ENCODE results near the gene RBKS.

Gene RBKS

DNA sequence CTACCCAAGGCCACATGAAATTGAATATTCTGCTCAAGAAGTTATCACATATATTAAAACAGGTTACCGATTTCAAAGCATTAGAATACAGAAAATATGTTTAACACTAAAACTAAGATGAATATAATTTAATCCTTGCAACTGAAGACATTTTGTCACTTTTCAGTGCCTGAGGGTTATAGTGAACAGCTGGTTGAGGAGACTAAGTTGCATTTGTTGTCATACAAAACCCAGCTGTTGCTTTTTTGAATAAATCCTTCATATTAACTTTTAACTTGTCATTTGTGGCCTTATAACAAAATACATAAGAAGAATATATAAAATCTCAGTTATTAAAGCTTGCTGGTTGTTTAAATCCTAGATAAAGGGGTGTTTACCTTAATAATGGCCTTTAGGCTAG, 37.5 kb downstream of the RBKS start:
- no peaks in the 10 kb centered on the region for H3K9me3 Mint-ChIP-seq
- no peaks in the 10 kb centered on the region for H3K27me3 Mint-ChIP-seq
- ATAC-seq (ENCODE audit: low read depth) = no peak
- H3K4me3 Mint-ChIP-seq = no peak overlapping the region
- no peak overlapping the region for H3K27ac Mint-ChIP-seq
- DNase-seq (ENCODE audit: low spot score in 2 of 2) = no peak
- peaks cover 9% of the 10 kb centered on the region for H3K36me3 Mint-ChIP-seq
- H3K4me1 Mint-ChIP-seq = no peaks in the 10 kb centered on the region

GRCh38 chr2:27849558-27850205, 40.5 kb downstream of the RBKS start:
- ATAC-seq (ENCODE audit: low read depth) = no peak
- Mint-ChIP-seq H3K9me3 (no peaks in the 10 kb centered on the region), H3K27ac (no peak overlapping the region), H3K27me3 (no peaks in the 10 kb centered on the region), H3K36me3 (peaks cover 3% of the 10 kb centered on the region), H3K4me1 (no peaks in the 10 kb centered on the region), H3K4me3 (no peak overlapping the region)
- no peak for DNase-seq (ENCODE audit: low spot score in 2 of 2)

DNA sequence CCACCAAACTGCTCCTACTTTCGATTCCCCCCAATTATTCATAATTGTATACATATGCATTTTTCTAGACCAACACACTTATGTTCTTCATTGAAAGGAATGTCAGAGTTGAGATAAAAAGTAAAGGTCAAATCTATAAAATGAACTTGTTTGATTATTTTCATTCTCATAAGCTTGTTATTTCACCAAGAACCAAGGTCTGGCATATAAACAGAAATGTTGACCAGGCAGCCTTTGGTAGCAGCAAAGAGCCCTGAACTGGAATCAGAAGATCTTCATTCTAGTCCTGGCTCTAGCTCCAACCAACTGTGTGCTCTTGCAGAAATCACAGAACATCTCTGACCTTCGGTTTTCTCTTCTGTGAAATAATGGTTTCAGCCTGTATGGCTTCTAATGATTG, 42.9 kb downstream of the RBKS start:
- no peak overlapping the region for H3K27ac Mint-ChIP-seq
- H3K9me3 Mint-ChIP-seq = no peaks in the 10 kb centered on the region
- DNase-seq (ENCODE audit: low spot score in 2 of 2) (no peak), ATAC-seq (ENCODE audit: low read depth) (no peak)
- no peak overlapping the region for H3K4me3 Mint-ChIP-seq
- H3K4me1 Mint-ChIP-seq = no peaks in the 10 kb centered on the region
- H3K27me3 Mint-ChIP-seq = no peaks in the 10 kb centered on the region
- peaks cover 3% of the 10 kb centered on the region for H3K36me3 Mint-ChIP-seq

- no peaks in the 10 kb centered on the region for H3K4me1 Mint-ChIP-seq
- no peak overlapping the region for H3K4me3 Mint-ChIP-seq
- H3K36me3 Mint-ChIP-seq = peaks cover 2% of the 10 kb centered on the region
- no peaks in the 10 kb centered on the region for H3K9me3 Mint-ChIP-seq
- DNase-seq (ENCODE audit: low spot score in 2 of 2) = no peak
- H3K27ac Mint-ChIP-seq = no peak overlapping the region
- no peak for ATAC-seq (ENCODE audit: low read depth)
- no peaks in the 10 kb centered on the region for H3K27me3 Mint-ChIP-seq
Measured at GRCh38 chr2:27844821-27845255, 45.3 kb downstream of the RBKS start.

DNA sequence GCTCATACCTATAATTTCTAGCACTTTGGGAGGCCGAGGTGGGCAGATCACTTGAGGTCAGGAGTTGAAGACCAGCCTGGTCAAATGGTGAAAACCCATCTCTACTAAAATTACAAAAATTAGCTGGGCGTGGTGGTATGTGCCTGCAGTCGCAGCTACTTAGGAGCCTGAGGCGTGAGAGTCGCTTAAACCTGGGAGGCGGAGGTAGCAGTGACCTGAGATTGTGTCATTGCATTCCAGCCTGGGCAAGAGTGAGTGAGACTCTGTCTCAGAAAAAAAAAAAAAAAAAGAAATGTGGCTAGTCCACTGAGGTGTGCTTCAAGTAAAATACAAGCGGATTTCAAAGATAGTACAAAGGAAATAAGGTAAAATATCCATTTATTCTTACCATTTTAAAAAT, 46.2 kb downstream of the RBKS start:
- H3K27me3 Mint-ChIP-seq = no peaks in the 10 kb centered on the region
- peaks cover 1% of the 10 kb centered on the region for H3K36me3 Mint-ChIP-seq
- DNase-seq (ENCODE audit: low spot score in 2 of 2) (no peak), ATAC-seq (ENCODE audit: low read depth) (no peak)
- H3K4me3 Mint-ChIP-seq = no peak overlapping the region
- H3K4me1 Mint-ChIP-seq = no peaks in the 10 kb centered on the region
- no peaks in the 10 kb centered on the region for H3K9me3 Mint-ChIP-seq
- H3K27ac Mint-ChIP-seq = no peak overlapping the region

- DNase-seq (ENCODE audit: low spot score in 2 of 2) (no peak), ATAC-seq (ENCODE audit: low read depth) (no peak)
- Mint-ChIP-seq H3K4me1 (no peaks in the 10 kb centered on the region), H3K27me3 (no peaks in the 10 kb centered on the region), H3K36me3 (peaks cover 1% of the 10 kb centered on the region), H3K4me3 (no peak overlapping the region), H3K9me3 (no peaks in the 10 kb centered on the region), H3K27ac (no peak overlapping the region)
Measured at GRCh38 chr2:27842894-27843293, 47.3 kb downstream of the RBKS start.

GRCh38 chr2:27839022-27839618, 51.1 kb downstream of the RBKS start:
- H3K27me3 Mint-ChIP-seq = no peaks in the 10 kb centered on the region
- ATAC-seq (ENCODE audit: low read depth) = no peak
- H3K27ac Mint-ChIP-seq = no peak overlapping the region
- peaks cover 9% of the 10 kb centered on the region for H3K36me3 Mint-ChIP-seq
- no peaks in the 10 kb centered on the region for H3K9me3 Mint-ChIP-seq
- DNase-seq (ENCODE audit: low spot score in 2 of 2) = no peak
- no peak overlapping the region for H3K4me3 Mint-ChIP-seq
- no peaks in the 10 kb centered on the region for H3K4me1 Mint-ChIP-seq

DNA sequence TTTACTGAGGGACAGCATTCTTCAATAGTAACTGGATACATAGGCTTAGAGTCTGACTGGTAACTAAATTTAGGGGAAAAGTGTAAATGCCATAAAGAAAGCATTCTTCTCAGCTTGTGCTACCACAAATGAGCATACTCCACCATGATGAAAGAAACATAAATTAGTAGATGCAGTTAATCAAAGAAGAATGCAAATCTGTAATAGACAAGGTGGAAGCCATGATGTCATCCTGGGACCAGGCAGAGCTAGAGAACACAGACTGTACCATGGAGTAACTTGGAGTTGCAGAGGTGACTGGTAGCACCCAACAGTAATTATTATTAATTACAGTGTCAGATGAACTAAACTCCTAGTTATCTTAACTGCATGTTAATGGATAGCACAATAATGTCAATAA, 51.7 kb downstream of the RBKS start:
- no peak for DNase-seq (ENCODE audit: low spot score in 2 of 2)
- no peak for ATAC-seq (ENCODE audit: low read depth)

DNA sequence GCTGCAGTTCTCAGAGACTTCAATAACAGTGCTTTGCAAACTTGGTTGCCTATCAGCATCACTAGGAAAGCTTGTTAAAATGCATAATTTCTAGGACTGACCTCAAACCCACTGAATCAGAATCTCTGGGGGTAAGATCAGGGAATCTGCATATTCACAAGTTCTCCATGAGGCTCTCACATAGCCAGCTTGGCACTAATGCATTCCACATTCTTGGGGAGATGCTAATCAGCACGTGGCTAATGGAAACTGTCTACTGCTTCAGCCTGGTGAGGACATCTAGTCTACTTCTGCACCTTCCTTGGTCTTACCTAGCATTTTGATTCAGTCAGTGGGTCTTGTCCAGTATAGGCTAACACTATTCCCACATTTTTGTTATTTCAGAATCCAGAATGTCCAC, 56.3 kb downstream of the RBKS start:
- ATAC-seq (ENCODE audit: low read depth) = no peak
- peaks cover 28% of the 10 kb centered on the region for H3K36me3 Mint-ChIP-seq
- H3K4me1 Mint-ChIP-seq = no peaks in the 10 kb centered on the region
- no peak overlapping the region for H3K4me3 Mint-ChIP-seq
- H3K27me3 Mint-ChIP-seq = no peaks in the 10 kb centered on the region
- H3K27ac Mint-ChIP-seq = no peak overlapping the region
- H3K9me3 Mint-ChIP-seq = no peaks in the 10 kb centered on the region
- no peak for DNase-seq (ENCODE audit: low spot score in 2 of 2)

More for the DNA sequence above, 51.7 kb downstream of the RBKS start:
- H3K36me3 Mint-ChIP-seq = peaks cover 9% of the 10 kb centered on the region
- no peaks in the 10 kb centered on the region for H3K27me3 Mint-ChIP-seq
- no peaks in the 10 kb centered on the region for H3K4me1 Mint-ChIP-seq
- H3K27ac Mint-ChIP-seq = no peak overlapping the region
- no peak overlapping the region for H3K4me3 Mint-ChIP-seq
- H3K9me3 Mint-ChIP-seq = no peaks in the 10 kb centered on the region

DNA sequence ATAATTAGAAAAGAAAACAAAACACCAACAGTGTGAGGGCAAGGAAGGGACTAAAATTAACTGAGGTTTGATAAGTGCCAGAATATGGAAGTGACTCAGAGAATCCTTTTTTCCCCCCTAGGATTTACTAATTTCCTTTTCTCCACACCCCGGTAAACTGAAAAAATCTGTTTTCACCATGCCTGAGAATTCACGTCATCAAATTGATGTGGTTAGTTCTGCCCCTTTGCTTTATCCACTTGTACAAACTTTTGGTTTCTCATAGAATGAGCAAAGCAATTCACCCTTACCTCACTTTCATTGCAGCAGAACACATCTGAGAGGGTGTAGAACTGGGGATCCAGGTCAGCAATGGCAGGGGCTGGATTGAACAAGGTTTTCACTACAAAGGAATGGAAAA, 57.8 kb downstream of the RBKS start:
- Mint-ChIP-seq H3K27me3 (no peaks in the 10 kb centered on the region), H3K27ac (no peak overlapping the region), H3K4me1 (no peaks in the 10 kb centered on the region), H3K9me3 (no peaks in the 10 kb centered on the region), H3K36me3 (peaks cover 27% of the 10 kb centered on the region), H3K4me3 (no peak overlapping the region)
- ATAC-seq (ENCODE audit: low read depth) (no peak), DNase-seq (ENCODE audit: low spot score in 2 of 2) (no peak)

GRCh38 chr2:27831279-27832050, 58.7 kb downstream of the RBKS start:
- H3K9me3 Mint-ChIP-seq = no peaks in the 10 kb centered on the region
- no peaks in the 10 kb centered on the region for H3K4me1 Mint-ChIP-seq
- no peak overlapping the region for H3K4me3 Mint-ChIP-seq
- DNase-seq (ENCODE audit: low spot score in 2 of 2) (no peak), ATAC-seq (ENCODE audit: low read depth) (no peak)
- H3K27me3 Mint-ChIP-seq = no peaks in the 10 kb centered on the region
- H3K27ac Mint-ChIP-seq = no peak overlapping the region
- H3K36me3 Mint-ChIP-seq = peaks cover 22% of the 10 kb centered on the region

DNA sequence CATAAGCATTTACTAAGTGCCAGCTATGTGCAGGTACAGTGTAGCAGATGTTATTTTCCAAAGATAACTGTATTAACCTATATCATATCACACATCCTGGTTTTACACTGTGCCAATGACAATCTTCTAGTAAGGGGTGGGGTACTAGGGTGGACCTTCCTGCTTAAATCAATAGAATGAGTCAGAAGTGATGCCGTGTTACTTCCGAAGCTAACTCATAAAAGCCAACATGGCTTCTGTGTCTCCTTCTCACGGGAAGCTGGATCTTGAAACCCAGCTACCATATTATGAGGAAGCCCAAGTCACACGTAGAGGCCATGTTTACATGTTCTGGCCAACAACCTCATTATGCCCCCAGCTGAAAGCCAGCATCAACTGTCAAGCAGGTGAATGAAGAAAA, 59.5 kb downstream of the RBKS start:
- H3K4me3 Mint-ChIP-seq = no peak overlapping the region
- no peaks in the 10 kb centered on the region for H3K9me3 Mint-ChIP-seq
- no peak for DNase-seq (ENCODE audit: low spot score in 2 of 2)
- H3K36me3 Mint-ChIP-seq = peaks cover 22% of the 10 kb centered on the region
- H3K27me3 Mint-ChIP-seq = no peaks in the 10 kb centered on the region
- no peak overlapping the region for H3K27ac Mint-ChIP-seq
- no peaks in the 10 kb centered on the region for H3K4me1 Mint-ChIP-seq
- ATAC-seq (ENCODE audit: low read depth) = no peak

- ATAC-seq (ENCODE audit: low read depth) (no peak), DNase-seq (ENCODE audit: low spot score in 2 of 2) (no peak)
- Mint-ChIP-seq H3K4me3 (no peak overlapping the region), H3K27me3 (no peaks in the 10 kb centered on the region), H3K4me1 (no peaks in the 10 kb centered on the region), H3K27ac (no peak overlapping the region), H3K36me3 (peaks cover 25% of the 10 kb centered on the region), H3K9me3 (no peaks in the 10 kb centered on the region)
Measured at GRCh38 chr2:27829791-27830190, 60.4 kb downstream of the RBKS start.

DNA sequence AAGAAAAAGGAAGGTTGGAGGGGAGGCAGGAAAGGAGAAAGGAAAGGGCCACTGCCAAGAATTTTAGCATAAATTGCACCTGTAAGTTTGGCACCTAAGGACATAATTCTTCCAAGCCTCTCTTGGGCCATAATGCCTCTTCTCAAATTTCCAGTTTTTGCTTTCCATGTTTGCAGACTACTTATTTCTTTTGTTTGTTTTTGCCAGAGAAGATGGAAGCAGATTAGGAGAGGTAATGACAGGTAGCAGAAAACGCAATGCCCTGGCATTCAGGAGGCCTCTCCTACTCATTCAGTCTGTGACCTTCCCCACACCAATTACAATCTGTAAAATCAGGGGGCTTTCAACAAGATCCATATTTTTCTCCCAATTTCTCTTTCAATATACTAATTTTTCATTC, 61.9 kb downstream of the RBKS start:
- no peak for DNase-seq (ENCODE audit: low spot score in 2 of 2)

More for the DNA sequence above, 61.9 kb downstream of the RBKS start:
- Mint-ChIP-seq H3K36me3 (peaks cover 33% of the 10 kb centered on the region), H3K4me1 (no peaks in the 10 kb centered on the region), H3K27ac (no peak overlapping the region), H3K27me3 (no peaks in the 10 kb centered on the region), H3K9me3 (peaks cover 4% of the 10 kb centered on the region), H3K4me3 (no peak overlapping the region)
- ATAC-seq (ENCODE audit: low read depth) = no peak
